HEK293 (cell line): Measurements from ENCODE around the gene BMAL2.
A peak's percentile ranks its signal among the peaks of the same experiment; 100 is the strongest.

Source experiments
- CTCF ChIA-PET: fragments of 350-600 bp; formaldehyde crosslinking; extraction: SDS; loops from one replicate; lab custom pipeline; 2021; ENCODE audit warnings: antibody characterized with exemption; lab: Yijun Ruan, JAX
- POLR2A ChIA-PET: fragments of 300-600 bp; formaldehyde crosslinking; extraction: SDS; loops from one replicate; lab custom pipeline; 2020; ENCODE audit warnings: antibody characterized with exemption, inconsistent platforms; lab: Yijun Ruan, JAX
- H3K27ac ChIP-seq: fragments of 200-500 bp; sonication (Bioruptor generic); 2 replicates; pipeline ENCODE4 v1.5.1; 2014; ENCODE audit warnings: low read depth, low read length, control low read depth, inconsistent platforms; ENCODE audit errors: extremely low read depth
- H3K36me3 ChIP-seq, 2 experiments: fragments of 200-500 bp in 1 of 2; sonication (Bioruptor generic) in 1 of 2; 1 replicate in 1 of 2; 2 replicates in 1 of 2; pipeline ENCODE4 v1.5.1; 2014 to 2017; ENCODE audit warnings: inconsistent platforms in 2 of 2, low read length in 2 of 2; ENCODE audit not compliant: control insufficient read depth in 2 of 2, insufficient read depth in 1 of 2
- H3K4me1 ChIP-seq: fragments of 200-500 bp; sonication (Bioruptor generic); 2 replicates; pipeline ENCODE4 v1.5.1; 2014; ENCODE audit warnings: mild to moderate bottlenecking, low read length, inconsistent platforms; ENCODE audit not compliant: control insufficient read depth, insufficient read depth
- H3K4me3 ChIP-seq: 2 replicates; pipeline ENCODE4 v1.5.1; 2011; ENCODE audit warnings: low read depth, mild to moderate bottlenecking, control low read depth, low read length, moderate library complexity
- H3K9me3 ChIP-seq: fragments of 200-500 bp; sonication (Bioruptor generic); 2 replicates; pipeline ENCODE4 v1.5.1; 2014; ENCODE audit warnings: low read depth, low read length, inconsistent platforms; ENCODE audit not compliant: control insufficient read depth, insufficient read depth
- GFI1B ChIP-seq: fragments of 450-650 bp; formaldehyde crosslinking; IDR thresholded peaks from 2 replicates; pipeline ENCODE4 v1.5.1; 2016; ENCODE audit warnings: missing biosample characterization, missing genetic modification characterization
- KLF16 ChIP-seq: fragments of 450-650 bp; formaldehyde crosslinking; IDR thresholded peaks from 2 replicates; pipeline ENCODE4 v1.5.1; 2017; ENCODE audit warnings: missing biosample characterization, missing genetic modification characterization
- OSR2 ChIP-seq: fragments of 450-650 bp; formaldehyde crosslinking; IDR thresholded peaks from 2 replicates; pipeline ENCODE4 v1.5.1; 2016; ENCODE audit warnings: missing biosample characterization, missing genetic modification characterization
- PRDM6 ChIP-seq: fragments of 450-650 bp; formaldehyde crosslinking; IDR thresholded peaks from 2 replicates; pipeline ENCODE4 v1.5.1; 2017; ENCODE audit warnings: missing biosample characterization, missing genetic modification characterization
- RBAK ChIP-seq: fragments of 450-650 bp; formaldehyde crosslinking; IDR thresholded peaks from 2 replicates; pipeline ENCODE4 v1.5.1; 2016; ENCODE audit warnings: missing biosample characterization, missing genetic modification characterization
- SCRT1 ChIP-seq: fragments of 450-650 bp; formaldehyde crosslinking; IDR thresholded peaks from 2 replicates; pipeline ENCODE4 v1.5.1; 2016; ENCODE audit warnings: missing biosample characterization, missing genetic modification characterization, borderline replicate concordance
- SP7 ChIP-seq: fragments of 450-650 bp; formaldehyde crosslinking; IDR thresholded peaks from 2 replicates; pipeline ENCODE4 v1.5.1; 2016; ENCODE audit warnings: missing biosample characterization, missing genetic modification characterization
- ZBTB17 ChIP-seq: fragments of 450-650 bp; formaldehyde crosslinking; IDR thresholded peaks from 2 replicates; pipeline ENCODE4 v1.5.1; 2016; ENCODE audit warnings: missing biosample characterization, missing genetic modification characterization
- ZEB2 ChIP-seq: fragments of 450-650 bp; formaldehyde crosslinking; IDR thresholded peaks from 2 replicates; pipeline ENCODE4 v1.5.1; 2016; ENCODE audit warnings: missing biosample characterization, missing genetic modification characterization
- ZFHX2 ChIP-seq: fragments of 450-650 bp; formaldehyde crosslinking; conservative IDR thresholded peaks from 2 replicates; pipeline ENCODE4 v1.5.1; 2016; ENCODE audit warnings: missing biosample characterization, missing genetic modification characterization
- ZFP3 ChIP-seq: fragments of 450-650 bp; formaldehyde crosslinking; IDR thresholded peaks from 2 replicates; pipeline ENCODE4 v1.5.1; 2016; ENCODE audit warnings: low read depth, missing biosample characterization, missing genetic modification characterization
- ZNF114 ChIP-seq: fragments of 450-650 bp; formaldehyde crosslinking; IDR thresholded peaks from 2 replicates; pipeline ENCODE4 v1.5.0; 2017; ENCODE audit warnings: missing biosample characterization, missing genetic modification characterization
- ZNF155 ChIP-seq: fragments of 450-650 bp; formaldehyde crosslinking; IDR thresholded peaks from 2 replicates; pipeline ENCODE4 v1.5.1; 2016; ENCODE audit warnings: missing biosample characterization, missing genetic modification characterization
- ZNF221 ChIP-seq: fragments of 450-650 bp; formaldehyde crosslinking; IDR thresholded peaks from 2 replicates; pipeline ENCODE4 v1.5.1; 2017; ENCODE audit warnings: missing biosample characterization, missing genetic modification characterization, borderline replicate concordance
- ZNF292 ChIP-seq: fragments of 450-650 bp; formaldehyde crosslinking; IDR thresholded peaks from 2 replicates; pipeline ENCODE4 v1.5.1; 2016; ENCODE audit warnings: low read depth, missing biosample characterization, missing genetic modification characterization, borderline replicate concordance
- ZNF433 ChIP-seq: fragments of 450-650 bp; formaldehyde crosslinking; IDR thresholded peaks from 2 replicates; pipeline ENCODE4 v1.5.1; 2016; ENCODE audit warnings: missing biosample characterization, missing genetic modification characterization, low read depth
- ZNF596 ChIP-seq: fragments of 450-650 bp; IDR thresholded peaks from 2 replicates; pipeline ENCODE4 v1.5.0; 2018; ENCODE audit warnings: missing biosample characterization, mild to moderate bottlenecking, missing genetic modification characterization, moderate library complexity
- ZNF692 ChIP-seq: fragments of 450-650 bp; formaldehyde crosslinking; IDR thresholded peaks from 2 replicates; pipeline ENCODE4 v1.5.1; 2016; ENCODE audit warnings: missing biosample characterization, missing genetic modification characterization
- ZNF704 ChIP-seq: fragments of 450-650 bp; formaldehyde crosslinking; IDR thresholded peaks from 2 replicates; pipeline ENCODE4 v1.5.1; 2016; ENCODE audit warnings: missing biosample characterization, missing genetic modification characterization
- ZXDB ChIP-seq: fragments of 450-650 bp; formaldehyde crosslinking; IDR thresholded peaks from 2 replicates; pipeline ENCODE4 v1.5.1; 2016; ENCODE audit warnings: missing biosample characterization, missing genetic modification characterization
- TF ChIP-seq, protein P1 (sequence below): fragments of 450-650 bp; formaldehyde crosslinking; optimal IDR thresholded peaks from 2 replicates; pipeline ENCODE3; 2016; ENCODE audit warnings: missing biosample characterization, mild to moderate bottlenecking, missing genetic modification characterization
- TF ChIP-seq, protein P2 (sequence below): fragments of 450-650 bp; formaldehyde crosslinking; IDR thresholded peaks from 2 replicates; pipeline ENCODE4 v1.5.1; 2017; ENCODE audit warnings: missing biosample characterization, missing genetic modification characterization
- TF ChIP-seq, protein P3 (sequence below): fragments of 450-650 bp; formaldehyde crosslinking; IDR thresholded peaks from 2 replicates; pipeline ENCODE4 v1.5.1; 2017; ENCODE audit warnings: missing biosample characterization, missing genetic modification characterization
- TF ChIP-seq, protein P4 (sequence below): fragments of 450-650 bp; formaldehyde crosslinking; IDR thresholded peaks from 2 replicates; pipeline ENCODE4 v1.5.1; 2017; ENCODE audit warnings: missing biosample characterization, missing genetic modification characterization

BMAL2 gene

GRCh38 chr12:27290501-27291168 is 42.0 kb upstream of the BMAL2 start (continued):
- TF ChIP-seq ZFP3 (tag by site-specific recombination), result no peak
- TF ChIP-seq, protein P1, sequence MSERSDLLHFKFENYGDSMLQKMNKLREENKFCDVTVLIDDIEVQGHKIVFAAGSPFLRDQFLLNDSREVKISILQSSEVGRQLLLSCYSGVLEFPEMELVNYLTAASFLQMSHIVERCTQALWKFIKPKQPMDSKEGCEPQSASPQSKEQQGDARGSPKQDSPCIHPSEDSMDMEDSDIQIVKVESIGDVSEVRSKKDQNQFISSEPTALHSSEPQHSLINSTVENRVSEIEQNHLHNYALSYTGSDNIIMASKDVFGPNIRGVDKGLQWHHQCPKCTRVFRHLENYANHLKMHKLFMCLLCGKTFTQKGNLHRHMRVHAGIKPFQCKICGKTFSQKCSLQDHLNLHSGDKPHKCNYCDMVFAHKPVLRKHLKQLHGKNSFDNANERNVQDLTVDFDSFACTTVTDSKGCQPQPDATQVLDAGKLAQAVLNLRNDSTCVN (tag by site-specific recombination), result no peak
- peak; percentile 52; the same call in 1 of the 2 replicates for TF ChIP-seq PRDM6 (tag by site-specific recombination)
- no peak for TF ChIP-seq ZNF596 (tag by site-specific recombination)
- TF ChIP-seq SCRT1 (tag by site-specific recombination), result peak; percentile 86
- TF ChIP-seq ZEB2 (tag by site-specific recombination), result 0 out of 2 replicates have a peak, but pooled peaks have one; percentile 31
- no peak for TF ChIP-seq ZNF292 (tag by site-specific recombination)
- TF ChIP-seq, protein P2, sequence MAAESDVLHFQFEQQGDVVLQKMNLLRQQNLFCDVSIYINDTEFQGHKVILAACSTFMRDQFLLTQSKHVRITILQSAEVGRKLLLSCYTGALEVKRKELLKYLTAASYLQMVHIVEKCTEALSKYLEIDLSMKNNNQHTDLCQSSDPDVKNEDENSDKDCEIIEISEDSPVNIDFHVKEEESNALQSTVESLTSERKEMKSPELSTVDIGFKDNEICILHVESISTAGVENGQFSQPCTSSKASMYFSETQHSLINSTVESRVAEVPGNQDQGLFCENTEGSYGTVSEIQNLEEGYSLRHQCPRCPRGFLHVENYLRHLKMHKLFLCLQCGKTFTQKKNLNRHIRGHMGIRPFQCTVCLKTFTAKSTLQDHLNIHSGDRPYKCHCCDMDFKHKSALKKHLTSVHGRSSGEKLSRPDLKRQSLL, result peak; percentile 53; the same call in 1 of the 2 replicates
- peak; percentile 87 for TF ChIP-seq OSR2 (tag by site-specific recombination)
- TF ChIP-seq ZNF114 (tag by site-specific recombination), result no peak
- TF ChIP-seq ZFHX2 (tag by site-specific recombination), result peak; percentile 85
- no peak for TF ChIP-seq ZNF704 (tag by site-specific recombination)
- TF ChIP-seq ZBTB17, result peak; percentile 73
- TF ChIP-seq ZNF692, result no peak
- TF ChIP-seq, protein P3, sequence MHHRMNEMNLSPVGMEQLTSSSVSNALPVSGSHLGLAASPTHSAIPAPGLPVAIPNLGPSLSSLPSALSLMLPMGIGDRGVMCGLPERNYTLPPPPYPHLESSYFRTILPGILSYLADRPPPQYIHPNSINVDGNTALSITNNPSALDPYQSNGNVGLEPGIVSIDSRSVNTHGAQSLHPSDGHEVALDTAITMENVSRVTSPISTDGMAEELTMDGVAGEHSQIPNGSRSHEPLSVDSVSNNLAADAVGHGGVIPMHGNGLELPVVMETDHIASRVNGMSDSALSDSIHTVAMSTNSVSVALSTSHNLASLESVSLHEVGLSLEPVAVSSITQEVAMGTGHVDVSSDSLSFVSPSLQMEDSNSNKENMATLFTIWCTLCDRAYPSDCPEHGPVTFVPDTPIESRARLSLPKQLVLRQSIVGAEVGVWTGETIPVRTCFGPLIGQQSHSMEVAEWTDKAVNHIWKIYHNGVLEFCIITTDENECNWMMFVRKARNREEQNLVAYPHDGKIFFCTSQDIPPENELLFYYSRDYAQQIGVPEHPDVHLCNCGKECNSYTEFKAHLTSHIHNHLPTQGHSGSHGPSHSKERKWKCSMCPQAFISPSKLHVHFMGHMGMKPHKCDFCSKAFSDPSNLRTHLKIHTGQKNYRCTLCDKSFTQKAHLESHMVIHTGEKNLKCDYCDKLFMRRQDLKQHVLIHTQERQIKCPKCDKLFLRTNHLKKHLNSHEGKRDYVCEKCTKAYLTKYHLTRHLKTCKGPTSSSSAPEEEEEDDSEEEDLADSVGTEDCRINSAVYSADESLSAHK (tag by site-specific recombination), result peak; percentile 44
- TF ChIP-seq ZNF433, result no peak
- peak; percentile 63 for TF ChIP-seq ZXDB (tag by site-specific recombination)

- TF ChIP-seq SP7 (tag by site-specific recombination) (no peak), KLF16 (no peak), GFI1B (tag by site-specific recombination) (no peak), SCRT1 (tag by site-specific recombination) (no peak), RBAK (no peak), ZNF221 (no peak), ZNF155 (tag by site-specific recombination) (no peak)
- TF ChIP-seq, protein P4, sequence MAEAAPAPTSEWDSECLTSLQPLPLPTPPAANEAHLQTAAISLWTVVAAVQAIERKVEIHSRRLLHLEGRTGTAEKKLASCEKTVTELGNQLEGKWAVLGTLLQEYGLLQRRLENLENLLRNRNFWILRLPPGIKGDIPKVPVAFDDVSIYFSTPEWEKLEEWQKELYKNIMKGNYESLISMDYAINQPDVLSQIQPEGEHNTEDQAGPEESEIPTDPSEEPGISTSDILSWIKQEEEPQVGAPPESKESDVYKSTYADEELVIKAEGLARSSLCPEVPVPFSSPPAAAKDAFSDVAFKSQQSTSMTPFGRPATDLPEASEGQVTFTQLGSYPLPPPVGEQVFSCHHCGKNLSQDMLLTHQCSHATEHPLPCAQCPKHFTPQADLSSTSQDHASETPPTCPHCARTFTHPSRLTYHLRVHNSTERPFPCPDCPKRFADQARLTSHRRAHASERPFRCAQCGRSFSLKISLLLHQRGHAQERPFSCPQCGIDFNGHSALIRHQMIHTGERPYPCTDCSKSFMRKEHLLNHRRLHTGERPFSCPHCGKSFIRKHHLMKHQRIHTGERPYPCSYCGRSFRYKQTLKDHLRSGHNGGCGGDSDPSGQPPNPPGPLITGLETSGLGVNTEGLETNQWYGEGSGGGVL (tag by site-specific recombination), result no peak
- TF ChIP-seq, protein P2, result no peak
- Histone ChIP-seq H3K27ac (no peak overlapping the region), H3K36me3 (no peaks in the 10 kb centered on the region), H3K4me1 (peaks cover 17% of the 10 kb centered on the region), H3K9me3 (no peaks in the 10 kb centered on the region), H3K4me3 (no peak overlapping the region)
- ChIA-PET POLR2A (no interaction called here), CTCF (interaction anchor here (0.6 kb wide), 1 partner anchor 13 kb away, joined by 4 read pairs; no protein-coding TSS in a partner anchor)
Measured at GRCh38 chr12:27291862-27292261, 40.8 kb upstream of the BMAL2 start.
